ENCODE results near the gene SPPL3.
A peak's percentile ranks its signal among the peaks of the same experiment; 100 is the strongest.

SPPL3 gene

GRCh38 chr12:120739031-120739762, 165.0 kb downstream of the SPPL3 start:
- H2BK15ac ChIP-seq (replicated peaks; ENCODE audit: low read depth) = no peak overlapping the region
- no peaks in the 10 kb centered on the region for H3K79me2 ChIP-seq (ENCODE audit: control insufficient read depth, insufficient read depth, low read length)
- no peak overlapping the region for H2AK5ac ChIP-seq (ENCODE audit: low read length)
- H3K79me1 ChIP-seq (ENCODE audit: low read length) = no peaks in the 10 kb centered on the region
- H2BK5ac ChIP-seq (ENCODE audit: low read length) = no peak overlapping the region
- H3K4me2 ChIP-seq (ENCODE audit: low read length) = no peak overlapping the region
- H2BK120ac ChIP-seq (ENCODE audit: low read depth, low read length) = no peak overlapping the region
- no peak overlapping the region for H3K4me3 ChIP-seq (ENCODE audit: low read length)
- H3K4ac ChIP-seq (ENCODE audit: low read depth, low read length) = no peak overlapping the region
- no peak overlapping the region for H3K18ac ChIP-seq (ENCODE audit: low read length)
- no peak overlapping the region for H4K8ac ChIP-seq (ENCODE audit: low read depth, low read length)
- H4K5ac ChIP-seq (ENCODE audit: low read length) = no peak overlapping the region
- no peak overlapping the region for H3K9ac ChIP-seq (ENCODE audit: low read length)
- no peaks in the 10 kb centered on the region for H3K4me1 ChIP-seq (ENCODE audit: control insufficient read depth, low read depth, low read length)
- H3K56ac ChIP-seq (ENCODE audit: low read length) = no peak overlapping the region
- no peak overlapping the region for H3K23ac ChIP-seq (ENCODE audit: low read length)
- H3K27ac ChIP-seq (ENCODE audit: low read depth, low read length) = no peak overlapping the region
- H3K36me3 ChIP-seq (ENCODE audit: control insufficient read depth, insufficient read depth, low read length) = no peaks in the 10 kb centered on the region
- no peaks in the 10 kb centered on the region for H3K27me3 ChIP-seq (ENCODE audit: insufficient read depth, low read length, poor library complexity)
- no peak for DNase-seq
- no CpG with 5 or more reads among the region's 38 CpGs for WGBS (ENCODE audit: extremely low coverage, insufficient coverage, low lambda C conversion rate)

GRCh38 chr12:120738252-120739030, 165.7 kb downstream of the SPPL3 start:
- Histone ChIP-seq H3K36me3 (ENCODE audit: control insufficient read depth, insufficient read depth, low read length) (no peaks in the 10 kb centered on the region), H3K27me3 (ENCODE audit: insufficient read depth, low read length, poor library complexity) (no peaks in the 10 kb centered on the region), H3K79me2 (ENCODE audit: control insufficient read depth, insufficient read depth, low read length) (no peaks in the 10 kb centered on the region), H3K4ac (ENCODE audit: low read depth, low read length) (no peak overlapping the region), H3K9ac (ENCODE audit: low read length) (no peak overlapping the region), H2BK120ac (ENCODE audit: low read depth, low read length) (no peak overlapping the region), H2AK5ac (ENCODE audit: low read length) (no peak overlapping the region), H3K4me3 (ENCODE audit: low read length) (no peak overlapping the region), H3K4me2 (ENCODE audit: low read length) (no peak overlapping the region), H3K4me1 (ENCODE audit: control insufficient read depth, low read depth, low read length) (no peaks in the 10 kb centered on the region), H4K5ac (ENCODE audit: low read length) (no peak overlapping the region), H3K56ac (ENCODE audit: low read length) (no peak overlapping the region), H2BK5ac (ENCODE audit: low read length) (no peak overlapping the region), H4K8ac (ENCODE audit: low read depth, low read length) (no peak overlapping the region), H3K79me1 (ENCODE audit: low read length) (no peaks in the 10 kb centered on the region), H2BK15ac (replicated peaks; ENCODE audit: low read depth) (no peak overlapping the region), H3K27ac (ENCODE audit: low read depth, low read length) (no peak overlapping the region), H3K23ac (ENCODE audit: low read length) (no peak overlapping the region), H3K18ac (ENCODE audit: low read length) (no peak overlapping the region)
- no CpG with 5 or more reads among the region's 31 CpGs for WGBS (ENCODE audit: extremely low coverage, insufficient coverage, low lambda C conversion rate)
- no peak for DNase-seq

GRCh38 chr12:120737557-120738251, 166.5 kb downstream of the SPPL3 start:
- no peaks in the 10 kb centered on the region for H3K79me1 ChIP-seq (ENCODE audit: low read length)
- no peaks in the 10 kb centered on the region for H3K4me1 ChIP-seq (ENCODE audit: control insufficient read depth, low read depth, low read length)
- DNase-seq = peak; percentile 74
- no CpG with 5 or more reads among the region's 25 CpGs for WGBS (ENCODE audit: extremely low coverage, insufficient coverage, low lambda C conversion rate)
- H3K18ac ChIP-seq (ENCODE audit: low read length) = no peak overlapping the region
- H4K8ac ChIP-seq (ENCODE audit: low read depth, low read length) = no peak overlapping the region
- H2AK5ac ChIP-seq (ENCODE audit: low read length) = no peak overlapping the region
- H3K4ac ChIP-seq (ENCODE audit: low read depth, low read length) = no peak overlapping the region
- no peak overlapping the region for H3K23ac ChIP-seq (ENCODE audit: low read length)
- no peak overlapping the region for H4K5ac ChIP-seq (ENCODE audit: low read length)
- H3K36me3 ChIP-seq (ENCODE audit: control insufficient read depth, insufficient read depth, low read length) = no peaks in the 10 kb centered on the region
- H3K27me3 ChIP-seq (ENCODE audit: insufficient read depth, low read length, poor library complexity) = no peaks in the 10 kb centered on the region
- no peak overlapping the region for H2BK5ac ChIP-seq (ENCODE audit: low read length)
- no peak overlapping the region for H2BK15ac ChIP-seq (replicated peaks; ENCODE audit: low read depth)
- H2BK120ac ChIP-seq (ENCODE audit: low read depth, low read length) = no peak overlapping the region
- H3K79me2 ChIP-seq (ENCODE audit: control insufficient read depth, insufficient read depth, low read length) = no peaks in the 10 kb centered on the region
- no peak overlapping the region for H3K4me2 ChIP-seq (ENCODE audit: low read length)
- no peak overlapping the region for H3K56ac ChIP-seq (ENCODE audit: low read length)
- no peak overlapping the region for H3K9ac ChIP-seq (ENCODE audit: low read length)
- H3K4me3 ChIP-seq (ENCODE audit: low read length) = no peak overlapping the region
- no peak overlapping the region for H3K27ac ChIP-seq (ENCODE audit: low read depth, low read length)

- no peak overlapping the region for H3K9ac ChIP-seq (ENCODE audit: low read length)
- no peak overlapping the region for H3K23ac ChIP-seq (ENCODE audit: low read length)
- H3K56ac ChIP-seq (ENCODE audit: low read length) = no peak overlapping the region
- H3K4me3 ChIP-seq (ENCODE audit: low read length) = no peak overlapping the region
- H3K4me2 ChIP-seq (ENCODE audit: low read length) = no peak overlapping the region
- no peaks in the 10 kb centered on the region for H3K36me3 ChIP-seq (ENCODE audit: control insufficient read depth, insufficient read depth, low read length)
- no peak overlapping the region for H3K4ac ChIP-seq (ENCODE audit: low read depth, low read length)
- H2AK5ac ChIP-seq (ENCODE audit: low read length) = no peak overlapping the region
- no peak overlapping the region for H2BK15ac ChIP-seq (replicated peaks; ENCODE audit: low read depth)
- no peaks in the 10 kb centered on the region for H3K27me3 ChIP-seq (ENCODE audit: insufficient read depth, low read length, poor library complexity)
- no peaks in the 10 kb centered on the region for H3K4me1 ChIP-seq (ENCODE audit: control insufficient read depth, low read depth, low read length)
- WGBS (ENCODE audit: extremely low coverage, insufficient coverage, low lambda C conversion rate) = no CpG with 5 or more reads among the region's 38 CpGs
- no peaks in the 10 kb centered on the region for H3K79me2 ChIP-seq (ENCODE audit: control insufficient read depth, insufficient read depth, low read length)
- no peak overlapping the region for H2BK5ac ChIP-seq (ENCODE audit: low read length)
- H3K27ac ChIP-seq (ENCODE audit: low read depth, low read length) = no peak overlapping the region
- no peak for DNase-seq
- H4K5ac ChIP-seq (ENCODE audit: low read length) = no peak overlapping the region
- no peaks in the 10 kb centered on the region for H3K79me1 ChIP-seq (ENCODE audit: low read length)
- no peak overlapping the region for H3K18ac ChIP-seq (ENCODE audit: low read length)
- no peak overlapping the region for H2BK120ac ChIP-seq (ENCODE audit: low read depth, low read length)
- H4K8ac ChIP-seq (ENCODE audit: low read depth, low read length) = no peak overlapping the region
Measured at GRCh38 chr12:120736404-120737331, 167.5 kb downstream of the SPPL3 start.

GRCh38 chr12:120735181-120735580, 169.0 kb downstream of the SPPL3 start:
- Histone ChIP-seq H3K4me1 (ENCODE audit: control insufficient read depth, low read depth, low read length) (no peaks in the 10 kb centered on the region), H3K23ac (ENCODE audit: low read length) (no peak overlapping the region), H3K27ac (ENCODE audit: low read depth, low read length) (no peak overlapping the region), H2BK120ac (ENCODE audit: low read depth, low read length) (no peak overlapping the region), H2BK15ac (replicated peaks; ENCODE audit: low read depth) (no peak overlapping the region), H3K4ac (ENCODE audit: low read depth, low read length) (no peak overlapping the region), H3K56ac (ENCODE audit: low read length) (no peak overlapping the region), H3K36me3 (ENCODE audit: control insufficient read depth, insufficient read depth, low read length) (no peaks in the 10 kb centered on the region), H4K8ac (ENCODE audit: low read depth, low read length) (no peak overlapping the region), H2AK5ac (ENCODE audit: low read length) (no peak overlapping the region), H3K9ac (ENCODE audit: low read length) (no peak overlapping the region), H3K4me2 (ENCODE audit: low read length) (no peak overlapping the region), H3K79me1 (ENCODE audit: low read length) (no peaks in the 10 kb centered on the region), H3K27me3 (ENCODE audit: insufficient read depth, low read length, poor library complexity) (no peaks in the 10 kb centered on the region), H3K79me2 (ENCODE audit: control insufficient read depth, insufficient read depth, low read length) (no peaks in the 10 kb centered on the region), H2BK5ac (ENCODE audit: low read length) (no peak overlapping the region), H4K5ac (ENCODE audit: low read length) (no peak overlapping the region), H3K4me3 (ENCODE audit: low read length) (no peak overlapping the region), H3K18ac (ENCODE audit: low read length) (no peak overlapping the region)
- no peak for DNase-seq
- WGBS (ENCODE audit: extremely low coverage, insufficient coverage, low lambda C conversion rate) = no CpG with 5 or more reads among the region's 3 CpGs
